PC-3 (cell line): ENCODE measurements around the gene KRT79.

Experiments
- CTCF ChIP-seq: fragments of 300-600 bp; sonication (generic); conservative IDR thresholded peaks from 2 replicates; pipeline ENCODE4 v1.5.1; 2017; ENCODE audit warnings: antibody characterized with exemption, low read depth, mild to moderate bottlenecking, low read length
- EZH2 ChIP-seq: fragments of 300-600 bp; sonication (generic); IDR thresholded peaks from one replicate; pipeline ENCODE4 v1.6.1; 2017; ENCODE audit warnings: antibody characterized with exemption, mild to moderate bottlenecking, low read length; ENCODE audit not compliant: unreplicated experiment
- EZH2phosphoT487 ChIP-seq: fragments of 300-600 bp; sonication (generic); IDR thresholded peaks from 2 replicates; pipeline ENCODE4 v1.6.1; 2018; ENCODE audit warnings: mild to moderate bottlenecking, antibody characterized with exemption, low read length, borderline replicate concordance

GRCh38 chr12:52823761-52824450, 10.2 kb downstream of the KRT79 start:
- no peak for TF ChIP-seq EZH2
- no peak for TF ChIP-seq CTCF
- TF ChIP-seq EZH2phosphoT487 = no peak
